GM21447 (cell line): ENCODE data around the gene CALML3.
"Not testable (repeated sequence)": the region's sequence is repeated elsewhere in the genome, so short reads cannot be mapped to it uniquely, and the experiment has no call there.

Experiments used
- ATAC-seq: cut with Tn5 transposase; IDR thresholded peaks from one replicate; pipeline ENCODE4 v1.9.1; 2021; ENCODE audit not compliant: unreplicated experiment

CALML3 gene

DNA sequence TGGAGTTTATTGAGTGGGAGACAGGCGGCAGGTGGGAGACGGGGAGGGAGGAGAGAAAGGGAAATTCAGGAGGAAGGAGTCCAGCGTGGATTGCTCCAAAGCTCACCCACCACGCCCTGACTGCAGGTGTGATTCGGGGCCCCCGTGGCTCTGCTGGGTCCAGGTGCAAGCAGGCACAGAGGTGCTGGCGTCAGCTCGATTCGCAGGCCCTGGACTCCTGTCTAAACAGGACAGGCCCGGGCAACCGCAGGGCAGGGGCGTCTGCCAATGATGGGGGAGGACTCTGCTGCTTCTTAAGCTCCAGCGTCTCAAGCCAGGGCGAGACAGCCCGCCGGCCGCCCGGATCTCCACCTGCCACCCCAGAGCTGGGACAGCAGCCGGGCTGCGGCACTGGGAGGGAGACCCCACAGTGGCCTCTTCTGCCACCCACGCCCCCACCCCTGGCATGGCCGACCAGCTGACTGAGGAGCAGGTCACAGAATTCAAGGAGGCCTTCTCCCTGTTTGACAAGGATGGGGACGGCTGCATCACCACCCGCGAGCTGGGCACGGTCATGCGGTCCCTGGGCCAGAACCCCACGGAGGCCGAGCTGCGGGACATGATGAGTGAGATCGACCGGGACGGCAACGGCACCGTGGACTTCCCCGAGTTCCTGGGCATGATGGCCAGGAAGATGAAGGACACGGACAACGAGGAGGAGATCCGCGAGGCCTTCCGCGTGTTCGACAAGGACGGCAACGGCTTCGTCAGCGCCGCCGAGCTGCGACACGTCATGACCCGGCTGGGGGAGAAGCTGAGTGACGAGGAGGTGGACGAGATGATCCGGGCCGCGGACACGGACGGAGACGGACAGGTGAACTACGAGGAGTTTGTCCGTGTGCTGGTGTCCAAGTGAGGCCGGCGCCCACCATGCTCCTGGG lies at the start of gene CALML3:
Gene CALML3 (plus strand): TSS at position 321 of the 920 bp plus-strand sequence. CDS start 125 bp downstream, at position 446.
- ATAC-seq: no peak

DNA sequence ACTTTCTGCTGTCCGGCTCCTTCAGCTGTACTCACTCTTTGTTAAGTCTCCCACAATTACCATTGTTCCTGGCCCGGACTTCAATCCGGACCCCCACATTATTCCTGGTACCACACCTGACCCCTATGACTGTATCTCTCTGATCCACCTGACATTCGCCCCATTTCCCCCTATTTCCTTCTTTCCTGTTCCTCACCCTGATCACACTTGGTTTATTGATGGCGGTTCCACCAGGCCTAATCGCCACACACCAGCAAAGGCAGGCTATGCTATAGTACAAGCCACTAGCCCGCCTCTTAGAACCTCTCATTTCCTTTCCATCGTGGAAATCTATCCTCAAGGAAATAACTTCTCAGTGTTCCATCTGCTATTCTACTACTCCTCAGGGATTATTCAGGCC lies 49.7 kb upstream of the CALML3 start:
- not testable (repeated sequence) for ATAC-seq

DNA sequence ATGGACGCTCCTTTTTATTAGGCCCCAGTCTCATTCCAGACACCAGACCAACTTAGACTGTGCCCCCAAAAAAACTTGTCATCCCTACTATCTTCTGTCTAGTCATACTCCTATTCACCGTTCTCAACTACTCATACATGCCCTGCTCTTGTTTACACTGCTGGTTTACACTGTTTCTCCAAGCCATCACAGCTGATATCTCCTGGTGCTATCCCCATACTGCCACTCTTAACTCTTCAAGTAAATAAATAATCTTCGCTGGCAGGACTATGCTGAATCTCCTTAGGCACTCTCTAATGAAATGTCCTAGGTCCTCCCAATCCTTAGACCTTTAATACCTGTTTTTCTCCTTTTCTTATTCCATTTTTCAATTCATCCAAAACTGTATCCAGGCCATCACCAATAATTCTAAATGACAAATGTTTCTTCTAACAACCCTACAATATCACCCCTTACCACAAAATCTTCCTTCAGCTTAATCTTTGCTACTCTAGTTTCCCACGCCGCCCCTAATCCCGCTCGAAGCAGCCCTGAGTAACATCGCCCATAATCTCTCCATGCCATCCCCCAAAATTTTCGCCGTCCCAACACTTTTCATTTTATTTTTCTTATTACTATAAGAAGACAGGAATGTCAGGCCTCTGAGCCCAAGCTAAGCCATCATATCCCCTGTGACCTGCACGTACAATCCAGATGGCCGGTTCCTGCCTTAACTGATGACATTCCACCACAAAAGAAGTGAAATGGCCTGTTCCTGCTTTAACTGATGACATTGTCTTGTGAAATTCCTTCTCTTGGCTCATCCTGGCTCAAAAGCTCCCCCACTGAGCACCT lies 48.6 kb upstream of the CALML3 start:
- ATAC-seq: not testable (repeated sequence)

DNA sequence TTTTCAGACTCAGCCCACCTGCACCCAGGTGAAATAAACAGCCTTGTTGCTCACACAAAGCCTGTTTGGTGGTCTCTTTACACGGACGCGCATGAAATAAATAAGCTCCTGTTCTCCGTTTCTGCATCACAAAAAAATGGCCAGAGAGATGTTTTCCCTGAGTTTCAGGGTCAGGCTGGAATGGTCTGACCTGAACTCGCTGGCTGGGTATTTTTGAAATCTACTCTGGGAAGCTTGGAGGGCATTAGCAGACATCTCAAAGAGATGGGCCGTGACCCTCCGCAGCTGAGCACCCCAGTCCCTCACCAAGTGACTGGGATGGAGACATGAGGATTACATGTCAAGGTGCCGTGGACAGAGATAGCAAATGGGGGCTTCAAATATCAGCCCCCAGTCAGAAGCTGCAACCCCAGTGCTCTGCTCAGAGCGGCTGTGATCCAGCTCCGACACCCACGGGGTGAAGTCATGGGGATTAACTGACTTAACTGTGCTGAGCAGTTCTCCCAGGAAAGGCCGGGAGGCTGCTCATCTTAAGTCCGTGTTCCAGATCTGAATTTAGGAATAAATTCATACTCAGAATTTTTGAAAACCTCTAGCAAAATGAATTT lies 47.7 kb upstream of the CALML3 start:
- no peak for ATAC-seq

DNA sequence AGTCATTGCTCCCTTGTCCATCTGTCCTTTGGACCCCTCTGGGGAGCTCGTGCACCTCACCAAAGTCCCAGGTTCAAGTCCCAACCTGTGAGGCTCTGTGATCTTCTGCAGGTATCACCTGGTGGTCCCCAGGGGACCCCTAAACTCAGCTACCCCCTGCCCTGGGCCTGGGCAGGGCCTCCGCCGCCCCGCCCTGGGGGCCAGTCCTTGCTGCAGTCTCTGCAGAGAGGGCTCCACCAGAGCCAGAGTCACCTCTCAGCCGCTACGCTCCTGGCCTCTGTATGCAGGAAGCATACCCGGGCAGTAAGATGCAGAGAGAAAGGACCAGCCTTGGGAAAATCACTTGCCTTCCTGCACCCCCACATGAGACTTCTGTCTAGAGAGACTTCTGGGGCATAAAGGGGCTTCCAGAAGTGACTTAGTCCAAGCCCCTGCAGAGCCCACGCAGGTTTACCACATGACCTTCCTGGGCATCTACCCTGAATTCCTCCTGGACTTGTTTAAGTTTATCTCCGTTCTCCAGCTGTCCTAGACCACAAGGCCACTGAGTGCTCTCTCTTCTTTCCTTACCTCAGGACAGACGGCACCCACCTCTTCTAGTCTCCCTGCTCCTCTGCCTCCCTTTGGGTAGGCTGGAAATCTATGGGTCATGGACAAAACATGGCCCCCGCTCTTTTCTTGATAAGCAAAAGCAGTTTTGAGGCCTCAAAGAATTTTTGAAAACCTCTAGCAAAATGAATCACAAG lies 46.6 kb upstream of the CALML3 start:
- no peak for ATAC-seq

DNA sequence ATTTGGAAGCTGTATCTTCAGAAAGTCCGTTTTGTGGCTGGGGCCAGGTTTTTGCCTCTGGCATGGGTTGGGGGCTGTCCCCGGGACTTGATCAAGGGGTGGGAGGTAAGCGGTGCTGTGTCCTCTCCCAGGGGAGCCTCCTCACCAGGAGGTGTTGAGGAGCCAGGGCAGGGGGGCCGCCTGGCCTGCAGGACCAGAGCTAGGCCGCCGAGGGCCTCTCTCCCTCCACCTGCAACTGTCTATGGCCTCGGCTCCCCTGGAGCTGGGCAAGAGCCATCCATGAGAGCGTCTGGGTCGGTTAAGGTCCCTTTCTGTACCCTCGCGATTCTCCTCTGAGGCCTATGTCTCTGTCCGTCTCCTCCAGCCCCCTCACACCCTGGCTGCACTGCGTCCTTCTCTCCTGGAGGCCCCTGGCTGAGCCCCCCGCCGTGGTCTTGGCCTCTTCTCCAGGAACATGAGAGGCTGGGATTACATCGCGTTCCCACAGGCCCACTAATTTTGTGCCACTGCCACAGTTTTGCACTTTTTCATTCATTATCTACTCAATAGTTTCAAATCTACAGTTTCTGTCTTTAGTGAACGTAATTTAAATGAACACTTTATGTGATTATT lies 46.0 kb upstream of the CALML3 start:
- no peak for ATAC-seq

DNA sequence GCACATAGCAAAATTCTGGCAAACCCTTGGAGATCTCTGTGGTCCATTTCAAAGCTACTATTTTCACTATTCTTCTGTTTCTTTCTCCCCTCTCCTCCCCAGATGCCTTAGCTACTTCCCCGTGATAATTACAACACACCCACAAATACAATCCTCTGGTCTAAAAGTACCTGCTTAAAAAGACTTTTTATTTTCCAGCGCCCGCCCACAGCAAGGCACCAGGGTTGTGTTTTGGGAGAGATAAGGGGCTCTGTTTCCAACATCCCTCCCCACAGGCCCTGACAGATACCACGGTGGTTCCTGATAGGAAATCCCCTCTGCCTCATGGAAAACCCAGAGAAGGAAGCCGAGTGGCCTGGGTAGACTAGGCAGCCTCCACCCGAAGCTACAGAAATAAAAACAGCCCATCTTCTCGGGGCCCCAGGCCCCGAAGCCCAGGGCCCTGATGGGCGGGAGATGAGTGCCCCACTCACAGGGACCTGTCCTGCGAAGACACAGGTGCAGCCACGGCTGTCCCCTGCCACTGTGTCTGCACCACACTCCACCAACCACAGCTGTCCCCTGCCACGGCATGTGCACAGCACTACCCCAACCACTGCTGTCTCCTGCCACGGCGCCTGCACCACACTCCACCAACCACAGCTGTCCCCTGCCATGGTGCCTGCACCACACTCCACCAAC lies 45.1 kb upstream of the CALML3 start:
- no peak for ATAC-seq

DNA sequence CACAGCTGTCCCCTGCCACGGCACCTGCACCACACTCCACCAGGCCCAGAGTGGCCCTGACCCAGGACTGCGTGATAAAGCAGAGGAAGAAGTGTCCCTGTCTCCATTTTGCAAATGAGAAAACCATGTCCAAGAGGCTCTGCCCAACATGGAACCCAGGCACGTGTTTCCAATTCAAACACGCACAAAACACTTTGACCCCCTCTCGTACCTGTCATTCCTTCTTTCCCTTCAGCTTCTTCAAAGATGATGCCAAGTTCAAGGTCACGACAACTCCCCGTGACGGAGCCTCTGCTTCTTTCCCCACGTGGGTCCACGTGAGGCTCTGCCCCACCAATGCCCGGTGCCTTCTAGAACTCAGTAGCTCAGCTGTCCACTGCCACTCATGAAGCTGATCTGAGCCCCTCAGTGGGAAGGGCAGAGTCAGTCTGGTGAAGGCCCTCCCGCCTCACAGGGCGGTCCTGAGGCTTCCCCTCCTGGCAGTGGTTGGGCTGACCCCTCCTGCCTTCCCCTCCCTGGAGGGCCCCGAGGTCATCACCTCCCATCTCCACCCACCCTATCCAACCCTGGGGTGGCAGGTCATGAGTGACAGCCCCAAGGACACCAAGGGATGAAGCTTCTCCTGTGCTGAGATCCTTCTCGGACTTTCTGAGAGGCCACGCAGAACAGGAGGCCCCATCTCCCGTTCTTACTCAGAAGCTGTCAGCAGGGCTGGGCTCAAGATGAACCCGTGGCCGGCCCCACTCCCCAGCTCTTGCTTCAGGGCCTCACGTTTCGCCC lies 44.4 kb upstream of the CALML3 start:
- no peak for ATAC-seq

DNA sequence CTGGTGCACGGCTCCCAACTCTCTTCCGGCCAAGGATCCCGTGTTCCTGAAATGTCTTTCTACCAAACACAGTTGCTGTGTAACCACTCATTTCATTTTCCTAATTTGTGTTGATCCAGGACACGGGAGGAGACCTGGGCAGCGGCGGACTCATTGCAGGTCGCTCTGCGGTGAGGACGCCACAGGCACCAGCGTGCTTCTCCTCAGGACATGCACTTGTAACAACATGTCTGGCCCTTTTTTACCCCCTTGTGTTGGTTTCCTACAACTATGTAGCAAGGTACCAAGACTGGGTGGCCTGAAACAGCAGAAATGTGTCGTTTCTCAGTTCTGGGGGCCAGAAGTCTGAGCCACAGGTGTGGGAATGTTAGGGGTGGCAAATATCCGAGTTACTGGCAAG lies 43.6 kb upstream of the CALML3 start:
- no peak for ATAC-seq

DNA sequence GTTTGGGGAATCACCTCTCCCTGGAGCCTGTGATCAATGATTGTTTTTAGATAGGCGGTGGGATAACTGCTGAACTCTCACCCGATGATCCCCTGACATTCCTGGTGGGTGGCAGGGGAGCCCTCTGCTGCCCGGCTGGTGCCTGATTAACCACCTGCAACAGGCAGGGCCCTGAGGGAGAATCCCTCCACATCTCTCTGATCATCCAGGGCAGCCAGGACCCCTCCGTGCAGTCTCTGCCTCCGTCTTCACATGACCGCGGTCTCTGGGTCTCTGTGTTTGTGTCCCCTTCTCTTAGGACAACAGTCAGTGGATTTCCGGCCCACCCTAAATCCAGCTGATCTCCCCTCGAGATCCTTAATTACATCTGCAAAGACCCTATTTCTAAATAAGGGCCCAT lies 42.7 kb upstream of the CALML3 start:
- ATAC-seq: no peak

DNA sequence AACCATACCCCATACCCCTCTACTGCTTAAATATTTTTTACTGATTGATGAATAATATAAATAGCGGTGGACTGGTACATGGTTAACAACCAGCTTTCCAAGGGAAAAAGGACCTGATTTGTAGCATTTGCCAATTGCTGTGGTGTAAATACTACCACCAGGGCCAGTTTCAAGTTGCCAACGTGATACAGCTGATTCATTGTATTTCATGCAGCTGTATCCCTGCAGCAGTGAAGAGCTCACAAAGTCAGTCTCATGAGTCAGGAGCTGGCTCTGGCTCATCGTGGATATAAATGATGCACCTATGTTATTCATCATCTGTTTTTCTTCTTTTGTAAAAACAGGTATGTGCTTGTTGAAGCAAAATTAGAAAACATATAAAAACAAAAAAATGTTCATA lies 40.6 kb upstream of the CALML3 start:
- no peak for ATAC-seq

DNA sequence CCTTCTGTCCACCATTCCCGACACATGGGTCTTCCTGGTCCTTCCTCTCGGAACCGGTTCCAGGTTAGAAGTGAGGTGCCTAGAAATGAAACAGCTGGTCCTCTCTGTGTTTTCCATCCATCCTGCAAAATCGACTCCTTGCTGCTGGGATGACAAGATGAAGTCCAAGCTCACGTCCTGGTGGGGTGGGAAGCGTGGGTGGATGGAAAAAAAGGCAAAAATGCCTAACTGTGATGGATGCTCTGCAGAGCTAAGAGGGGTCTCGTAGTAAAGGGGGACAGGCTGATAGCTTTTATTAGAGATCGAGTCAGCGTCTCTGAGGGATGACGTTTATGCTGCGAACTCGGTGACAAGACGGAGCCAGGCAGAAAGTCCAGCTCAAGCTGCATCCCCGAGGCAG lies 39.5 kb upstream of the CALML3 start:
- ATAC-seq: no peak

DNA sequence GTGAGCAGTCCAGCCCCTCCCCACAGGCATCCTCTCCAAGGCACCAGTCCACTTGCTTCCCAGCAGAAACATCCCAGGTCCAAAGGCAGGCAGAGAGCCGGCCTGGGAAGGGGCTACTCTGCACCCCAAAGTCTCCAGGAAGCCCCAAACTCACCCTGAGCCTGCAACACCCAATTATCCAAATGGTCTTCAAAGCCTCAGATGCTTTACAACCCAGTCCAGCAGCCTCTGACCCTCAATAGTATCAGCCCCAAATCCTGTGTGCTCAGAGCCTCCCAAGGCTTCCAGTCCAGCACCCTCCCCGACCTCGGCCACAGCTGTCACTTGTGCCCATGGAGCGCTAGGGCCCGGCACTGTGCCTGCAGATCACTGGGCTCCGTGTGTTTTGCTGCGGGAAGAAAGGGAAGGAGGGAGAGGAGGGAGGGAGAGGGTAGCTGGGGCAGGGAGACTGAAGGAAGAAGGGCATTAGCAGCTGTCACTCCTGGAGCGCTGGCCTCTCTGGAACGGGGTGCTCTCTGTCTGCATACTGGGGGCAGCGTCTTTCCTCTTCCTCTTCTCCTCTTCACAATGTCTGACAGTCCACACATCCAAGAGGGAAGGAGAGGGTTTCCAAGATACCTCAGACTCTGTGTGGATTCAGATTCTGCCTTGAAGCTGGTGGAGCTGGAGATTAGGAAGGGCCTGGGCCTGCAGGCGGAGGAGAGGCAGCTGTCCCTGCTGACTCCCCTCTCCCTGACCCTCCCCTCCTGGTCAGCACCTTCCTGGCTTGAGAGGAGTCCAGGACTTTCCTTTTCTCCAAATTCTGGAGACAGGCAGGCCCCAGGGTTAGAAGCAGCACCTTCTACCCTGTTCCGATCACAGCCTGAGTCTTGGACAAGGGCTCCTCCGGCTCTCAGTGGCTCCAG lies 38.6 kb upstream of the CALML3 start:
- ATAC-seq: no peak

DNA sequence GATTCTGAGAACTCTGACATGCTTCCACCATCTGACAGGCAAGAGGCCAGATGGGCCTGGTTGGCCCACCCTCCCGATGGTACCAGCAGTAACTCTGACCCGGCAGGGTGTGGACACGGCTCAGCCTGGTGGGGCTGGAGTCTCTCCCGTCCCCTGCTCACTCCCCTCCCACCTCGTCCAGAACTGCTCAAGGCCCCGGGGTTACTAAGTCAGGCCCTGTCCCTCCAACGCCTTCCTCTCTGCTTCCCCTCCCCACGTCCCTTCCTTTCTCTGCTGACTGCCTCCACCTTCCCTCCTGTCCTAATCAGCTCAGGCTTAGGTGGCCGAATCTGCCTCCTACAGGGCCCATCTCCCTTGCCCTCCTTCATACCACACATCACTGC lies 37.9 kb upstream of the CALML3 start:
- ATAC-seq: no peak

DNA sequence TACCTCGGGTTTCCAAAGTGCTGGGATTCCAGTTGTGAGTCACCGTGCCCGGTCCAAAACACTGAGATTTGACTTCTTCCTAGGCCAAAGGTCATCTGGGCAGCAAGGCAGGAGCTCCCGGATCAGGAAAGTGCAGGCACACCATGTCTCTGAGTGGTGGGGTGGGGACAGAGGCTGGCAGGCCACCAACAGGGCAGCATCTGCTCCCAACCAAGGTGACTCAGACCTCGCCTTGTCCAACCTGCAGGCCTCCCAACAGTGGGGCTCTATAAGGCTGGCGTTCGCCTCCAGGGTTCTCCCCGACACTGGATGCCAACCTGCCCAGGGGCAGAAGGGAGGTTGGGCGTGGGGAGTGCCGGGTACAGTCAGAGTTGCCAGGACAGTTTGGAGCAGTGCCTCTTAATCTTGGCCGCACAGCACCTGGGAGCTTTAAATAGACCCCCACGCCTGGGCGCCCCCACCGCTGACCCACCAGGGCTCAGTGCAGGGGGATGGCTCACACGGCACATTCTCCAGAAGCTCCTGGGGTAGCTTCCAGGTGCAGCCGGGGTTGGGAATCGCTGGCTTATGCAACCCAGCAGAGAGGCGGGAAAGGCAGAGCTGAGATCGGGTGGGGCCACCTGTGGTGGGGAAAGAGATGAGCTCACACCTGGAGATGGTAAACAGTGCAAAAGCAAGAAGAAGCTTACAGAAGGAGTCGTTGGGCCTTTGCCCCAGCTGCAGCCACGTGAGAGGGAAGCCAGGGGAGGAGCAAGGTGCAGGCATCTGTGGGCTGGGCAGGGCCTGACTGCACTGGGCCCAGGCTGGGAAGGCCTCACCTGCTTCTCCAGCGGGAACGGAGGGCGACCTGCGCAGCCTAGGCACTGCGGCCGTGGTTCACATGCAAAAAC lies 36.2 kb upstream of the CALML3 start:
- ATAC-seq: no peak

DNA sequence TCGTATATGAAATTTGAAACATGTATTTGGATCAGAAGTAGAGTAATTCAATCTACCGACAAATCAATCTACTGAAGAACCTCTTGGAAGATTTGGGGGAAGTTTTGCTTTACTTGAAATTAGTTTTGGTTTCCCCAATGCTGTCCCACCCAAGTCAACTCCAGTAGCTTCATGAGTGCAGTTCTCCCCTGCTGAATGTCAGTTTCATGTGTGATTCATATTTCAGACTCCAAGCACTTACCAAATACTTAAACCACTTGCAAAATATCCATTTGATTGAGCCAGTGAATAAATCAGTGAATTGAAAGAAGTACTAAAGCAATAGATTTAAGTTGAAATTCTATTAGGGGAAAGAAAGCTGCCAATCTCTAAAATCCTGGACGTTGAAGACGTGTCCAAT lies 34.7 kb upstream of the CALML3 start:
- no peak for ATAC-seq
